SK-N-SH (cell line): ENCODE data around the gene CRCP.

Experiments used
- CTCF ChIP-seq: fragments of 200-600 bp; sonication (generic); IDR thresholded peaks from 2 replicates; pipeline ENCODE4 v1.6.1; 2017; ENCODE audit warnings: antibody characterized with exemption, mild to moderate bottlenecking, moderate library complexity
- EP300 ChIP-seq, 2 experiments: IDR thresholded peaks; 2 replicates each; pipeline versions ENCODE4 v1.4.0 to v1.6.1; 2012; ENCODE audit warnings: borderline replicate concordance in 1 of 2, low read depth in 1 of 2, low read length in 1 of 2
- MAX ChIP-seq: IDR thresholded peaks from 2 replicates; pipeline ENCODE4 v1.4.0; 2012; ENCODE audit warnings: low read depth
- TAF1 ChIP-seq: IDR thresholded peaks from 2 replicates; pipeline ENCODE4 v1.6.1; 2012; ENCODE audit warnings: low read depth, mild to moderate bottlenecking, low read length, moderate library complexity, borderline replicate concordance

GRCh38 chr7:66173856-66174255, 59.2 kb downstream of the CRCP start:
- no peak for TF ChIP-seq CTCF
- TF ChIP-seq EP300 (IDR thresholded peaks at IDR 0.05; ENCODE audit: borderline replicate concordance in 1 of 2, low read depth in 1 of 2, low read length in 1 of 2), result no peak
- TF ChIP-seq TAF1, result no peak
- no peak for TF ChIP-seq MAX
